NCI-H1092 treated with DMSO at 0.1 percent for 48 hours (cell line): ENCODE results near the gene TRMT61A.

Experiments
- DNase-seq: peaks from one replicate; lab custom pipeline; 2025; lab: John Stamatoyannopoulos, UW

Gene TRMT61A

GRCh38 chr14:103535081-103535890 is 6.3 kb downstream of the TRMT61A start:
- no peak for DNase-seq

GRCh38 chr14:103535891-103536565 is 7.0 kb downstream of the TRMT61A start:
- no peak for DNase-seq

GRCh38 chr14:103536693-103537092 is 7.7 kb downstream of the TRMT61A start:
- DNase-seq, result no peak

GRCh38 chr14:103537175-103537990 is 8.4 kb downstream of the TRMT61A start:
- DNase-seq, result no peak

GRCh38 chr14:103538291-103539055 is 9.5 kb downstream of the TRMT61A start:
- no peak for DNase-seq

- no peak for DNase-seq
Observed at GRCh38 chr14:103539056-103539825, 10.2 kb downstream of the TRMT61A start.

- no peak for DNase-seq
Observed at GRCh38 chr14:103540821-103541708, 12.1 kb downstream of the TRMT61A start.

GRCh38 chr14:103541709-103542604 is 13.0 kb downstream of the TRMT61A start:
- no peak for DNase-seq

GRCh38 chr14:103542605-103543088 is 13.7 kb downstream of the TRMT61A start:
- DNase-seq, result peak; percentile 74

- peak; percentile 50 for DNase-seq
Observed at GRCh38 chr14:103543140-103543539, 14.1 kb downstream of the TRMT61A start.

GRCh38 chr14:103543721-103544387 is 14.9 kb downstream of the TRMT61A start:
- peak; percentile 37 for DNase-seq

GRCh38 chr14:103544388-103545218 is 15.6 kb downstream of the TRMT61A start:
- DNase-seq, result peak; percentile 45

GRCh38 chr14:103545219-103545914 is 16.4 kb downstream of the TRMT61A start:
- no peak for DNase-seq

- DNase-seq, result no peak
Observed at GRCh38 chr14:103545915-103546651, 17.1 kb downstream of the TRMT61A start.

- peak; percentile 58 for DNase-seq
Observed at GRCh38 chr14:103546652-103547454, 17.9 kb downstream of the TRMT61A start.
